ENCODE results near the gene KCNQ1.

KCNQ1 gene

DNA sequence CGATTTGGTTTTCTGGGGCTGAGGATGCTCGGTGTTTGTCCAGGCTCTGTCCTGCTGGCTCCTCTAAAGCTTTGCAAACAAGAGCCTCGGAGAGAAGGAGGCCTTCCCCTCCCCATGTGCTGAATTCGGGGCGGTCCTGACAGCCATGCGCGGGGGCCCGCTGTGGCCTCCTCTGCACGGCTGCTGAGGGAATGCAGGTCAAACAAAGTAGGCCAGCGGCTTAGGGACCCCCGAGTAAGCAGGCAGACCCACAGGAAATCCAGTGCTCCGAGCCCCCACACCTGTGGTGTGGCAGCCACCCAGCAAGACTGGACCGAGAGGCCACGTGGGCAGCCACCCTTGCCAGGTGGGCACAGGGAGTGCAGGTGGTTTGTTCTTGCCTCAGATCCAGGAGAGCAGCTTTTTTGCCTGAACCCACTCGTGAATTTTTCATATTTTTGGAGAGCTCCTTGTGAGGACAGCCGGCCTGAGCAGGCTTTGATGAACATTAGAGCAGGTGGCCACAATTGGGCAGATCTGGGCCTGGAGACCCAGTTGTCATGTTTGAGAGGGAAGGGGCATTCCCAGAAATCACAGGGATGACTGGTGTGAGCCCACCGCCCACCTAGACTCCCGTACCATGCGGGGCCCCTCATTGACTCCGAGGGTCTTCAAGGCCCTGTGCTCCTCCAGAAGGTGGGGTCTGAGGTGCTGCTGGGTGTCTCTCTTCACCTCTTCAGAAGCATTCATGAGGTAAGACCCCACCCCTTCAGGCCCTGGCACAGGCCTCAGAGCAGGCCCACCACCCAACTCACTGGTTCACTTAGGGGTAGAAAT, 298.0 kb downstream of the KCNQ1 start:
- DNase-seq, result no peak

DNA sequence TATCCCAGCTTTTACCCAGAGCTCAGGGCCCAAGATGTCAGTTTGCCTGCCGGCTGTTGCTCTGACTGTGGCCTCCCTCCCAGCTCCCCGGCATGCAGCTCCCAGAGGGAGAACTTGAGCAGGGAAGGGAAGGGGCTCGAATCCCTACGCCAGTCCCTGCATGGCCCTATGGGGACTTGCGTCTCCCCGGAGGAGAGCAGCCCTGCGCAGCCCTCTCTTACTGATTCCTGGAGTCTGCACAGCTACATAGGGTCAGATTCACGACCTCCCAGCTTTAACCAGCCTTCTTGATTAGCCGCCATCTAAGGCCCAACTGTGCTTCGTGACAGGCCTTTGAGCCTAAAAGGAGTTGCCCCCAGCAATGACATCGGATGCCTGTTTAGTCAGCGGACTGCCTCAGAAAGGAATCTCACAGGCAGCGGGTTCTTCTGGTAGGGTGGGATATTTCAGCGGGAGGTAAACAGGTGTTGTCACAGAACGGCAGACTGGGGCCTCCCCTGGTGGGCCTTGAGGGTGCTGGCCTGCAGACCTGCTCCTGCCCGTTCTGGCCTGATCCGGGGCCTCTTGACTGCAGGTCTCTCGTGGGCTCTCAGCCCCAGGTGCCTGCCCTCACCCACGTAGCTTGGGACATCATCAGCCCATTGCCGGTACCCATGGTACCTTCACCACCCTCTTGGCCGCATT, 298.8 kb downstream of the KCNQ1 start:
- no peak for DNase-seq

GRCh38 chr11:2744166-2744565, 299.4 kb downstream of the KCNQ1 start:
- DNase-seq, result peak; percentile 2

GRCh38 chr11:2745511-2745910, 300.7 kb downstream of the KCNQ1 start:
- DNase-seq, result no peak

DNA sequence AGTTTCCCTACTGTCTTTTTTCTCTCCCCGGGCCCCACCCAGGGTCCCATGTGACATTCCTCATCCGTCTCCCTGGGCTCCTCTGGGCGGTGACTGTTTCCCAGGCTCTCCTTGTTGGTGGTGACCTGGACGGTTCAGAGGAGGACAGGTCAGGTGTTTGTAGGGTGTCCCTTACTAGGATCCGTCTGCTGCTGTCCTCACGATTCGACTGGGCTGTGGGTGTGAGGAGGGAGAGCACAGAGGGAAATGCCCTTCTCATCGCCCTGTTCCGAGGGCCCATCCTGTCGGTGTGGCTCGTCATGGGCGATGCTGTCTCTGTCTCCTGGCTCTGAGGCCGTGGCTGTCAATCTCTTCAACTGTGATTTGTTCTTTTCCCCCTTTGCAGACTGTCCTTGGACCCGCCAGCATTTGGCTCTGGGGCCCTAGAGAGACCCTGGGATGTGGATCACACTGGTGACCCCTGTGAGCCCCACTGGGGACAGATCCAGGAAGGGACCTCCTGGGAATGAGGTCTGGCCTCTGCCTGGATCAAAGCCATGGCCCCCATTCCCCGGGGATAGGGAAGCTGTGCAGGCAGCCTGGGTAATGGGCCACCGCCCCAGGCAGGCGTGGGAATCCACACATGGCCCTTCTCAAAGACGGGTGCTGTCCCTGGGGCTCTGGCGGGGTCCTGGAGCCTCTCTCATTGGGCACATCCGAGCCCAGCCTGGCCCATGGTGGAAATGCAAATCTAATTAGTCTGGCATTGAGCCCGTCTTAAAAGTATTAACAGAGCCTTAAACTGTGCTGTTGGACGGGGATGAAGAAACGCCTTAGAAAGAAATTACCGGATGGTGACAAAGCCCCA, 301.8 kb downstream of the KCNQ1 start:
- no peak for DNase-seq

DNA sequence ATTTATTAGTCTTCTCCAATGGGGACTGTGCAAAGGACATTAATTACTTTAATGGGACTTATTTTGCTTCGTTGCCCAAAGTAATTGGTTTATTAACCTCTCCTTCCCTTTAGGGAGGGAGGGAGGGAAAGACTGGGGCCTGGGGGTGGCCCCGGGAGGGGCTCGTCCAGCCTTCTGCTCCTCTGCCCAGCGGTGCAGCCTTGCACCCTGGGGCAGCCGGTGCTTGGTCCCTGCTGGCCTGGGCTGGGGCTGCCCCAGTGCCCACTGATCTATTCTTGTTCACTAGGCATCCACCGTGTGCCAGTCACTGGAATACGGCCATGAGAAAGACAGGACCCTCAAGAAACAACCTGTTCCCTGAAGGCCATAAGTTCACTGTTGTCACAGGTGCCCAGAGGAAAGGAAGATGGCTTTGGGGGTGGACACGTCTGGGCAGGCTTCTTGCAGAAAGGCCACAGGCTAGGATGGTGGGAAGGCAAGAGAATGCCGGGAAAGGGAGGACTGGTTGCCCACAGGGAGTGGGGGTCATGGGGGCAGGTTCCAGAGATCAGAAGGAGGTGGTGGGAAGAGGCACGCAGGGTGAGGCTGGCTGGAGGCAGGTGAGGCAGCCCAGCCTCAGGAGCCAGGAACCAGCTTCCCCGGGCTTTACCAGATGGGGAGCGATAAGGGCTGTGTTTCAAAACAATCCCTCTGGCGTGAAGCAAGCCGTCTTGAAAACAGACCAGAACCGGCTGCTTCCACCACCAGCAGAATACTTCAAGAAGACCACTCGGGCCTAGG, 302.6 kb downstream of the KCNQ1 start:
- no peak for DNase-seq

DNA sequence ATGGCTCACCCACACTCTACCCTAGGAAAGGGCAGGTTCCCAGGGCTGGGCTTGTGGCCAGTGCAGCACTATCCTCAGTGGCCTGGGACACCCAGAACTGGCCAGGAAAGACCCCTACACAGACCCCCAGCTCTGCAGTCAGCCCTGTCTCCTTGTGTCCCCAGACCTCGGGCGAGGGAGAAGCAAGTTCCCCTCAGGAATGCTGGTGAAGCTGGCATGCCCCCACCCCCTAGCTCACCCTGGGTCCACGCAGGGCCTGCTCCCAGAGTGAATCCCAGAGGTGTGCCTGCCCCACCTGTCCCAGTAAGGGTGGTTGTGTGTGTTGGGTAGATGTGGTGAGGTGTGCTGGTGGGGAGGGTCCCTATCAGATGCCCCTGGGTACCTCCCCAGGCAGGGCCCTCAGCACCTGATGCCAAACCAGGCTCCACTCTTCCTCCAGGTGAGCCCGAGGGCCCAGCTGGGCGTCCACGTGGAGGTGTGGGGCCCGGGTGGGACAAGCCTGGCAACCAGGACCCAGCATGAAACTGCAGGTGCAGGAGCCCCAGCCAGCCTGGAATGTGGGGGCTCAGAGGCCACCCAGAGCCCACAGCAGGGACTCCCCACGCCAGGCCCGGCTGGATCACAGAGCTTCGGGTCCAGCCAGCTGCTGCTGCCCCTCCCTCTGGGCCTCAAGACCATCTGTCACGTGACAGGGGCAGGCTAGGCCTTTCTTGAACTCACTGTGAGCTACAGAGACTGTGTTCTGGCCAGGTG, 303.4 kb downstream of the KCNQ1 start:
- DNase-seq, result no peak

GRCh38 chr11:2748814-2749554, 304.2 kb downstream of the KCNQ1 start:
- DNase-seq, result no peak

DNA sequence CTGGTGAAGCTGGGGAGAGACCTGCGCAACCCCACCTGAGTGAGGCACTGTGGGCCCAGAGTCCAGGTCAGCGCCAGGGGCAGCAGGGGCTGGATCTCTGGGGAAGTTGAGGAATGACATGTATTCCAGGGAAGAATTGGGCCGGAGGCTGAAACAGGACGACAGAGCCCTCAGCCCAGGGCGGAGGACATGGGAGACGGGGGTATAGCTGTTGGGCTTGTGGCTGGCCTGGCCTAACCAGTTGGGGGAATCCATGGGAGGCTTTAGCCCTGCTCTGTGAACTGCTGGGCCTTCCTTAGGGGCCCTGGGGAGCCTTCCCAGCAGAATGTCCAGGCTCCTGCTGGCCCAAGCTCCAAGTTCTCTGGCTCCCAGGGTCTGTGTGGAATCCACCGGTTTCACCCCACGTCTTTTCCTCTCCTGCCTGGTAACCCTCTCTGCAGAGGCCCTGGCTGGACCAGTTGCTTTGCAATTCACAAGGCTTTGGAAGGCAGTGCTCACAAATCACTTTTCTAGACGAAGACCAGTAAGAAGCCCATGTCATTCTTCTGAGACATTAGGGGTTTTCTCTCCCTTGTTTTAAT, 305.4 kb downstream of the KCNQ1 start:
- no peak for DNase-seq

GRCh38 chr11:2750682-2751522, 306.1 kb downstream of the KCNQ1 start:
- peak; percentile 48 for DNase-seq

- DNase-seq, result no peak
Measured at GRCh38 chr11:2751523-2752203, 306.9 kb downstream of the KCNQ1 start.

DNA sequence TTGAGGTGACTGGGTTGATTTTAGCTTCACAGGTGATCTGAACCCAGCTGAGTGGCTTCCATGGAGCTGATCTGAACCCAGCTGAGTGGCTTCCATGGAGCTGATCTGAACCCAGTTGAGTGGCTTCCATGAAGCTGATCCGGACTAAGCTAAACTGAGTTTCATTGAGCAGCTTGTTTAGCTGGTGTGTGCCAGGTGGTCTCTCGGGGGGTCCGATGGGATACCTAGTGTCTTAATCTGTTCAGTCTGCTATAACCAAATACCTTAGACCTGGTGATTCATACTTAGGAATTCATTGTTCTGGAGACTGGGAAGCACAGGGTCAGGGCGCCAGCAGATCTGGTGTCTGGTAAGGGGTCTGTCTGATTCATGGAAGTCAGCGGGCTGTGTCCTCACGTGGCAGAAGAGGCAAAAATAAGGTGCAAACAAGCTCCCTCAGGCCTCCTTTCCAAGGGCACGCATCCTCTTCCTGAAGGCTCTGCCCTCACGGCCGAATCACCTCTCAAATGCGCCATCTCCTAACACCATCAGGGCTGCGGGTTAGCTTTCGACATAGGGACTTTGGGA, 307.5 kb downstream of the KCNQ1 start:
- no peak for DNase-seq

DNA sequence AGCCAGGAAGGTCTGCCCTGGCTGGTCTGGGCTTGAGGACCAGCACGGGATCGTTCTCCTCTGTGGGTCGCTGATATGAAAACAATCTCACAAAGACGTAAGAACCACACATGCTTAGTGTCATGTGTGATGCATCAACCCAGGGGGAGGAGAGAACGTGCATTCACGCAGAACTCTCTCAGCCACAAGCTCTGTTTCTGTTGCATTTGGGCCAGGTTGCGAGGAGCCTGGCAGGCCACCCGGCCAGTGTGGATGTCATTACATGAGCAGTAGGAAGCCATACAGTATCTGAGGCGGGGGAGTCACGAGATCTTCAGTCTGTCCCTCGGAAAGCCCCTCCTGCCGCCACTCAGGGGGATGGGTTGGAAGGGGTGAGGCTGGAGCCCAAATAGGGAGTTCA, 308.1 kb downstream of the KCNQ1 start:
- DNase-seq, result no peak

DNA sequence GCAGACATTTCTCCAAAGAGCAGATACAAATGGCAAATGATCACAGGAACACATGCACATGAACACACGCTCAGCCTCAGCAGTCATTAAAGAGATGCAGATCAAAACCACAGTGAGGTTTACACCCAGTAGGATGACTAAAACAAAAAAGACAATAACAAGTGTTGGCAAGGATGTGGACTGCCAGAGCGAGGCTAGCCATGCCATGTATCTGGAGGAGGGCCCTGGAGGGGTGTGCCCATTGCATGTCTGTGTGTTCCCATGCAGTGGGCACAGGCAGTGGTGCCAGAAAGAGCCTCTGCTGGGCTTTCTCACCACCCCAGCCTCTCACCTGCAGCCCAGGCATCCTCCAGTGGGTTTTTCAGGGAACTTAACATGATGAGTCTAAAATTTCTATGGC, 309.2 kb downstream of the KCNQ1 start:
- no peak for DNase-seq

- DNase-seq, result no peak
Measured at GRCh38 chr11:2755071-2755470, 310.3 kb downstream of the KCNQ1 start.

DNA sequence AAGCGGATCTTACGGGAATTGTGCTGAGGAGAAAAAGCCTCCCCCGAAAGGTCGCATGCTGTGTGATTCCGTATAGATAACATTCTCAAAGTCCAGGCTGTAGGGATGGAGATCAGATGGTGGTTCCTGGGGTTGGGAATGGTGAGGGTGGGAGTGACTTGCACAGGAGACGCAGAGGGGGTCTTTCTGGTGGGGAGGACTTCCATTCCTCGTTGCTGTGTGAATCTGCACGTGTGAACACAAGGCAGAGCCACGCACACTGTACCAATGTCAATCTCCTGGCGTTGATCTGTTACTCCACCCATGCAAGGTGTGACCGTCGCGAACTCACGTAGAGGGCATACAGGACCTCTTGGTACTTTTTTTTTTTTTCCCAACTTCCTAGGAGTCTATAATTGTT, 313.9 kb downstream of the KCNQ1 start:
- DNase-seq, result no peak

DNA sequence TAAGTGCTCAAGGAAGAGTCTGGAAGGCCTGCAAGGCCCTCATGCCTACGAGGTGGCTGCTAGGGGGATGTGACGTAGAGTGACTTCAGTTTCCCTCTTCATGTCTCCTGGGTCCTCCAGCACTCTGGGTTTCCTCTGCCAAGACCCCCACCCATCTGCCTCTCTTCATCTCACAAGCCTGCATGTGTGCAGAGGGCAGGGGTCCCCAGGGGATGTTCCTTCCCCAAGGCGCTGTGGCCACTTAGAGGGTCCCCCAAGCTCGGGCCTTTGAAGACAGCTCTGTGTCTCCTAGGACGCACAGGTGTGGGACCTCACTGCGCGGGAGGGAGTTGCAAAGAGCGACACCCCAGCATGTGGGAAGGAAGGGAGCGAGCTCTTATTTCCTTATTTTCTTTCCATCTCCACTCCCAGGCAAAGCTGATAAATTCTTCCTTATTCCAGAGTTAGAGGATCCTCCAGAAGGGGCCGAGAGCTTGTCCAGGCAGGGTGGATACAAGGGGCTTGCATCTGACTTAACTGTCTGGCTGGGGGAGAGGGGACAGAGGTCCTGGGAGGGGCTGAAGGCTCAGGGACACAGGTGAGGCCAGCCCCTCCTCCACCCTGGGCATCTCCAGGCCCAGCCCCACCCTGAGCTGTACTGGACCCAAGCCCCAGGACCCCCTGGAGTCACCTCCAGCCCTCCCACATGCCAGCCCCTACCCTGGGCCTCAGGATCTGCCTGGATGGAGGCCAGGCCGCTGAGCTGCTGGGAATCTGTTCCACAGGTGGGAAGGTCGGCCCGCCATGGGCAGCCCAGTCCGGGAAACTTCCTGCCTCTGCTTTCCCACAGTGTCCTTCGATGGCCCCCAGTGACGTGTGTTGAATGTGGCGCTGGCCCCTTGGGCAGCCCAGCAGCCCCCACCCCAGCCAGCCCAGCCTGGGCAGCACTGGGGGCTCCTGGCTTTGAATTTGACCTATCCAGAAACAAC, 314.7 kb downstream of the KCNQ1 start:
- peak; percentile 55 for DNase-seq

Measured in NCI-H1092 treated with DMSO at 0.1 percent for 48 hours (cell line).